H1 (cell line): ENCODE measurements around the gene MAGED2. TPM values are rescaled to one million over a fixed set of nuclear protein-coding genes. Genes with fewer than 3 reads are reported as not detected.

ENCODE experiments used
- CTCF ChIA-PET: fragments of 300-600 bp; sonication (Branson Sonifier 250); formaldehyde crosslinking; loops from one replicate; lab custom pipeline; 2021; ENCODE audit not compliant: partially characterized antibody; lab: Charles Lee
- POLR2A ChIA-PET: fragments of 300-600 bp; sonication (Branson Sonifier 250); formaldehyde crosslinking; loops from one replicate; lab custom pipeline; 2021; ENCODE audit warnings: inconsistent platforms; ENCODE audit not compliant: partially characterized antibody; lab: Charles Lee
- DNase-seq, 2 experiments: peaks; one replicate each; pipeline versions ENCODE4 v3.0.0 to v3.0.0-alpha.2; 2010 to 2022; ENCODE audit warnings: low spot score in 2 of 2, low read depth in 1 of 2, mixed read lengths in 1 of 2
- FAIRE-seq: peaks from 2 replicates; lab custom pipeline; 2011; peaks lifted over from hg19 to GRCh38; lab: Jason Lieb, UNC
- H2AFZ ChIP-seq: 2 replicates; pipeline ENCODE4 v1.8.1; 2012; ENCODE audit warnings: low read length, inconsistent platforms
- H2AK5ac ChIP-seq: 2 replicates; pipeline ENCODE4 v1.6.1; 2013; ENCODE audit warnings: low read depth, low read length
- H2BK120ac ChIP-seq: replicated peaks from 2 replicates; pipeline ENCODE3; 2013; ENCODE audit warnings: low read depth, low read length, inconsistent platforms
- H2BK12ac ChIP-seq: 2 replicates; pipeline ENCODE4 v1.6.1; 2013; ENCODE audit warnings: low read depth, low read length
- H2BK15ac ChIP-seq: 2 replicates; pipeline ENCODE4 v1.6.1; 2013; ENCODE audit warnings: low read length
- H2BK20ac ChIP-seq: 2 replicates; pipeline ENCODE4 v1.6.1; 2013; ENCODE audit warnings: low read length
- H2BK5ac ChIP-seq: 2 replicates; pipeline ENCODE4 v1.6.1; 2013; ENCODE audit warnings: low read depth, low read length
- H3K14ac ChIP-seq: 2 replicates; pipeline ENCODE4 v1.6.1; 2013; ENCODE audit warnings: inconsistent platforms; ENCODE audit not compliant: insufficient read length
- H3K18ac ChIP-seq: 2 replicates; pipeline ENCODE4 v1.6.1; 2013; ENCODE audit warnings: low read length; ENCODE audit errors: extremely low read depth
- H3K23ac ChIP-seq: 2 replicates; pipeline ENCODE4 v1.6.1; 2013; ENCODE audit warnings: inconsistent platforms; ENCODE audit not compliant: insufficient read length
- H3K23me2 ChIP-seq: 2 replicates; pipeline ENCODE4 v1.6.1; 2013; ENCODE audit warnings: low read depth, low read length
- H3K27ac ChIP-seq: 2 replicates; pipeline ENCODE4 v1.6.1; 2011; ENCODE audit warnings: low read depth, low read length, inconsistent platforms
- H3K27me3 ChIP-seq, 4 experiments: replicated peaks in 1 of 4; 1 replicate in 1 of 4; 2 replicates in 3 of 4; pipeline versions ENCODE4 v1.6.1 to v1.8.1; 2011 to 2013; ENCODE audit warnings: low read length in 3 of 4, mild to moderate bottlenecking in 3 of 4, inconsistent platforms in 2 of 4, mixed read lengths in 2 of 4, moderate library complexity in 1 of 4; ENCODE audit not compliant: control insufficient read depth in 3 of 4, insufficient read depth in 3 of 4; ENCODE audit errors: extremely low read depth in 1 of 4
- H3K36me3 ChIP-seq, 4 experiments: 2 replicates each; pipeline versions ENCODE4 v1.6.1 to v1.8.1; 2011 to 2013; ENCODE audit warnings: mild to moderate bottlenecking in 4 of 4, low read length in 3 of 4, moderate library complexity in 2 of 4, control low read depth in 1 of 4, inconsistent platforms in 1 of 4; ENCODE audit not compliant: insufficient read depth in 4 of 4, control insufficient read depth in 2 of 4
- H3K4ac ChIP-seq: replicated peaks from 2 replicates; pipeline ENCODE3; 2013; ENCODE audit warnings: low read length, low read depth, mixed read lengths, inconsistent platforms; ENCODE audit not compliant: insufficient read length
- H3K4me1 ChIP-seq, 4 experiments: replicated peaks in 1 of 4; 1 replicate in 1 of 4; 2 replicates in 3 of 4; pipeline versions ENCODE4 v1.6.1 to v1.8.1; 2011 to 2013; ENCODE audit warnings: low read length in 3 of 4, inconsistent platforms in 2 of 4, mixed read lengths in 1 of 4; ENCODE audit not compliant: insufficient read depth in 4 of 4, control insufficient read depth in 3 of 4
- H3K4me2 ChIP-seq, 2 experiments: 2 replicates each; pipeline versions ENCODE4 v1.6.1 to v1.8.1; 2011 to 2013; ENCODE audit warnings: low read depth in 2 of 2, low read length in 2 of 2, control low read depth in 1 of 2, inconsistent platforms in 1 of 2, mild to moderate bottlenecking in 1 of 2; ENCODE audit not compliant: insufficient read depth in 1 of 2
- H3K4me3 ChIP-seq, 4 experiments: fragments of 200-600, 300-600 bp in 1 of 4; sonication (generic), shearing (Covaris generic), sonication (Bioruptor Twin) in 1 of 4; 2 replicates each; pipeline versions ENCODE4 v1.5.1 to v1.8.1; 2011 to 2016; ENCODE audit warnings: low read length in 4 of 4, low read depth in 3 of 4, control low read depth in 2 of 4, inconsistent platforms in 2 of 4, mild to moderate bottlenecking in 2 of 4, mixed read lengths in 1 of 4, moderate library complexity in 1 of 4; ENCODE audit not compliant: insufficient read depth in 2 of 4; ENCODE audit errors: extremely low read depth in 1 of 4
- H3K56ac ChIP-seq: replicated peaks from 2 replicates; pipeline ENCODE3; 2013; ENCODE audit warnings: low read depth, mild to moderate bottlenecking, mixed read lengths, low read length, inconsistent platforms; ENCODE audit not compliant: insufficient read length
- H3K79me1 ChIP-seq: 2 replicates; pipeline ENCODE4 v1.6.1; 2013; ENCODE audit warnings: low read depth, low read length, control low read depth
- H3K79me2 ChIP-seq, 2 experiments: 2 replicates each; pipeline versions ENCODE4 v1.6.1 to v1.8.1; 2012 to 2013; ENCODE audit warnings: low read length in 2 of 2, mild to moderate bottlenecking in 2 of 2, inconsistent platforms in 1 of 2; ENCODE audit not compliant: insufficient read depth in 2 of 2, control insufficient read depth in 1 of 2
- H3K9ac ChIP-seq, 4 experiments: replicated peaks in 1 of 4; 1 replicate in 1 of 4; 2 replicates in 3 of 4; pipeline versions ENCODE4 v1.6.1 to v1.8.1; 2011 to 2013; ENCODE audit warnings: low read depth in 3 of 4, low read length in 3 of 4, control low read depth in 2 of 4, mild to moderate bottlenecking in 2 of 4, moderate library complexity in 2 of 4, inconsistent platforms in 1 of 4; ENCODE audit errors: extremely low read depth in 1 of 4
- H3K9me3 ChIP-seq, 2 experiments: 2 replicates each; pipeline versions ENCODE4 v1.6.1 to v1.8.1; 2012 to 2013; ENCODE audit warnings: mild to moderate bottlenecking in 2 of 2, moderate library complexity in 2 of 2, control low read depth in 1 of 2, inconsistent platforms in 1 of 2, low read depth in 1 of 2, low read length in 1 of 2, mixed read lengths in 1 of 2; ENCODE audit not compliant: insufficient read depth in 2 of 2
- H4K20me1 ChIP-seq, 2 experiments: replicated peaks in 1 of 2; 2 replicates each; pipeline versions ENCODE3 to v1.8.1; 2011 to 2013; ENCODE audit warnings: inconsistent platforms in 2 of 2, low read length in 2 of 2, mild to moderate bottlenecking in 1 of 2; ENCODE audit not compliant: insufficient read depth in 2 of 2, control insufficient read depth in 1 of 2
- H4K5ac ChIP-seq: 2 replicates; pipeline ENCODE4 v1.6.1; 2013; ENCODE audit warnings: low read length, low read depth, mixed read lengths, inconsistent platforms; ENCODE audit not compliant: insufficient read length
- H4K8ac ChIP-seq: 2 replicates; pipeline ENCODE4 v1.8.0; 2013; ENCODE audit warnings: mild to moderate bottlenecking, moderate library complexity, low read length, inconsistent platforms; ENCODE audit not compliant: insufficient read depth; ENCODE audit errors: extremely low read depth
- H4K91ac ChIP-seq: replicated peaks from 2 replicates; pipeline ENCODE3; 2013; ENCODE audit warnings: low read length, mixed read lengths, inconsistent platforms; ENCODE audit not compliant: insufficient read length
- ASH2L ChIP-seq: fragments of 200-600, 300-600 bp; sonication (generic); IDR thresholded peaks from one replicate; pipeline ENCODE4 v1.7.1; 2017; ENCODE audit warnings: low read length
- CBX5 ChIP-seq: fragments of 300-800, 300-1000 bp; sonication (generic); IDR thresholded peaks from 2 replicates; pipeline ENCODE4 v1.7.1; 2016; ENCODE audit warnings: antibody characterized with exemption, low read length, low read depth
- HDAC6 ChIP-seq: IDR thresholded peaks from one replicate; pipeline ENCODE4 v1.7.1; 2012; ENCODE audit warnings: low read depth, mild to moderate bottlenecking, inconsistent platforms, low read length, moderate library complexity
- JUND ChIP-seq: IDR thresholded peaks from 2 replicates; pipeline ENCODE4 v1.6.1; 2011; ENCODE audit warnings: mild to moderate bottlenecking, improper control_type of control experiment, low read length
- KDM1A ChIP-seq: fragments of 200-600, 300-600 bp; sonication (generic); IDR thresholded peaks from 2 replicates; pipeline ENCODE4 v1.7.1; 2016; ENCODE audit warnings: mild to moderate bottlenecking, low read length, borderline replicate concordance
- KDM4A ChIP-seq: IDR thresholded peaks from one replicate; pipeline ENCODE4 v1.7.1; 2012; ENCODE audit warnings: low read depth, mild to moderate bottlenecking, moderate library complexity, low read length, inconsistent platforms; ENCODE audit not compliant: severe bottlenecking
- NANOG ChIP-seq: IDR thresholded peaks from 2 replicates; pipeline ENCODE4 v1.6.1; 2011; ENCODE audit warnings: low read length, low read depth, mild to moderate bottlenecking, inconsistent platforms; ENCODE audit not compliant: insufficient read depth, poor library complexity, severe bottlenecking
- PHF8 ChIP-seq: fragments of 200-600 bp; sonication (generic); conservative IDR thresholded peaks from 2 replicates; pipeline ENCODE4 v1.7.1; 2012; ENCODE audit warnings: low read depth, mild to moderate bottlenecking, inconsistent platforms, low read length, moderate library complexity
- RFX5 ChIP-seq: IDR thresholded peaks from 2 replicates; pipeline ENCODE4 v1.6.1; 2011; ENCODE audit warnings: low read depth, low read length, improper control_type of control experiment, borderline replicate concordance
- RXRA ChIP-seq: IDR thresholded peaks from 2 replicates; pipeline ENCODE4 v1.6.1; 2011; ENCODE audit warnings: low read depth, mild to moderate bottlenecking, low read length, moderate library complexity; ENCODE audit not compliant: insufficient read depth
- SIRT6 ChIP-seq: IDR thresholded peaks from one replicate; pipeline ENCODE4 v1.7.1; 2012; ENCODE audit warnings: low read length, inconsistent platforms
- TCF12 ChIP-seq: IDR thresholded peaks from 2 replicates; pipeline ENCODE4 v1.6.1; 2011; ENCODE audit warnings: low read depth, mild to moderate bottlenecking, low read length
- WGBS, 2 experiments: shearing (Covaris generic) in 1 of 2; methylation state at CpG; one replicate each; pipeline versions ENCODE4 v1.1.6 to v1.1.7; 2013 to 2015; ENCODE audit warnings: low lambda C conversion rate in 2 of 2, mixed read lengths in 2 of 2, inconsistent platforms in 1 of 2, low coverage in 1 of 2, missing lambda C conversion rate in 1 of 2; ENCODE audit not compliant: insufficient replicate concordance in 2 of 2, insufficient coverage in 1 of 2, insufficient read length in 1 of 2; ENCODE audit errors: extremely low coverage in 1 of 2, missing lambda C conversion rate in 1 of 2; 5-methylcytosine and 5-hydroxymethylcytosine counted together
- polyA plus RNA-seq, 7 experiments: library from polyadenylated mRNA; depleted of rRNA in 3 of 7; stranded (reverse) in 5 of 7; unstranded in 2 of 7; fragments of >200 nt in 5 of 7; fragments of 200-250 nt in 2 of 7; gene quantifications; 1 replicate in 5 of 7; 2 replicates in 1 of 7; 4 replicates in 1 of 7; pipeline versions ENCODE4 v1.2.1 to v1.2.3, GENCODE V29; 2011 to 2013; ENCODE audit warnings: missing spikeins in 2 of 7, mixed read lengths in 2 of 7
- total RNA-seq: library from RNA; stranded (reverse); fragmentation: NEBNext Ultra II Directional; extraction: Animal tissue kit (Norgen Biotek cat#: 25700); gene quantifications from 2 replicates; pipeline ENCODE4 v1.2.1, GENCODE V29; 2021

MAGED2 gene
- total and polyA plus RNA-seq, 2 of the 8 experiments (the other 6 are each of a cell fraction or from before 2014, with no cell fraction given) = 83.3 to 120 TPM

- ChIA-PET POLR2A (interaction anchor here (0.7 to 2.3 kb wide), 3 partner anchors 9 to 201 kb away, joined by 4 to 11 read pairs (median 8); no protein-coding TSS in a partner anchor), CTCF (no interaction called here)
- no peak overlapping the region for H2BK20ac ChIP-seq
- H3K4ac ChIP-seq = no peak overlapping the region
- peak overlapping the region; percentile 82 to 96 for H3K4me2 ChIP-seq
- 0% methylated on average over 2 of the region's 23 CpGs; no CpG with 5 or more reads in 1 of the 2 experiments for WGBS, 2 experiments
- peaks cover 0 to 10% (median 1%) of the 10 kb centered on the region in 4 experiments; a peak in 5 of 7 replicates for H3K4me1 ChIP-seq
- H3K79me1 ChIP-seq = no peaks in the 10 kb centered on the region
- no peak overlapping the region for H2AK5ac ChIP-seq
- H3K27ac ChIP-seq = peak overlapping the region; percentile 81
- peak overlapping the region; percentile 64 for H4K5ac ChIP-seq
- no peak overlapping the region for H3K56ac ChIP-seq
- no peak overlapping the region for H2BK15ac ChIP-seq
- H2AFZ ChIP-seq = peak overlapping the region; percentile 81
- peak overlapping the region in 3 of 4 experiments; percentile 70 to 92 (median 82); a peak in 6 of 7 replicates for H3K9ac ChIP-seq
- H4K20me1 ChIP-seq = peaks cover 0 to 5% of the 10 kb centered on the region in 2 experiments
- peak overlapping the region; percentile 53 to 95 (median 75) for H3K4me3 ChIP-seq
- no peaks in the 10 kb centered on the region for H3K27me3 ChIP-seq
- H3K36me3 ChIP-seq = peaks cover 11 to 32% (median 21%) of the 10 kb centered on the region in 4 experiments
- no peak overlapping the region for H2BK120ac ChIP-seq
- FAIRE-seq (no peak), DNase-seq (peak in 1 of 2 experiments; percentile 80)
- peak overlapping the region; percentile 71; the same call in 1 of the 2 replicates for H2BK12ac ChIP-seq
- H3K79me2 ChIP-seq = peaks cover 0 to 12% of the 10 kb centered on the region in 2 experiments; a peak in 2 of 4 replicates
- H3K14ac ChIP-seq = peak overlapping the region; percentile 66
- H2BK5ac ChIP-seq = peak overlapping the region; percentile 92
- H4K8ac ChIP-seq = peak overlapping the region; percentile 75
- no peaks in the 10 kb centered on the region for H3K9me3 ChIP-seq
- peak overlapping the region; percentile 71 for H3K18ac ChIP-seq
- H3K23ac ChIP-seq = no peak overlapping the region
- peaks cover 2% of the 10 kb centered on the region; the same call in 1 of the 2 replicates for H3K23me2 ChIP-seq
- H4K91ac ChIP-seq = peak overlapping the region; percentile 75
- TF ChIP-seq TCF12 = no peak
- TF ChIP-seq JUND = no peak
- TF ChIP-seq KDM1A = no peak
- TF ChIP-seq RXRA = no peak
- peak; percentile 78 for TF ChIP-seq PHF8
- TF ChIP-seq SIRT6 = no peak
- no peak for TF ChIP-seq CBX5
- no peak for TF ChIP-seq NANOG
- no peak for TF ChIP-seq RFX5
- peak; percentile 51 for TF ChIP-seq ASH2L
- no peak for TF ChIP-seq HDAC6
- peak; percentile 10 for TF ChIP-seq KDM4A
Observed at GRCh38 chrX:54808109-54808604, 612 bp downstream of the MAGED2 start.
